ENCODE results near the gene DENND5A. TPM values are rescaled to one million over a fixed set of nuclear protein-coding genes. Genes with fewer than 3 reads are reported as not detected.

The DENND5A gene
- total RNA-seq, 4 donors from 2014 or later = 110 to 134 (median 118) TPM

- peak in 1 of 2 donors; percentile 41 for DNase-seq (ENCODE audit: low spot score in 2 of 2)
- no peaks in the 10 kb centered on the region for H3K27me3 ChIP-seq
- H3K27ac ChIP-seq = peak overlapping the region in 2 of 4 donors; percentile 54 to 64
- WGBS, 2 donors = 58 to 60% methylated on average over 2 of the region's 2 CpGs
- peaks cover 0 to 36% (median 0%) of the 10 kb centered on the region in 4 donors for H3K4me1 ChIP-seq
- H3K4me3 ChIP-seq = no peak overlapping the region
- no peaks in the 10 kb centered on the region for H3K9me3 ChIP-seq
- no peaks in the 10 kb centered on the region for H3K36me3 ChIP-seq
- TF ChIP-seq CTCF (IDR thresholded peaks at IDR 0.05) (no peak), POLR2A (IDR thresholded peaks at IDR 0.05) (no peak), EP300 (IDR thresholded peaks at IDR 0.05) (no peak)
These were observed 45.6 kb downstream of the DENND5A start for GRCh38 chr11:9219572-9219971.

- no peak for DNase-seq (ENCODE audit: low spot score in 2 of 2)
- Histone ChIP-seq H3K4me3 (no peak overlapping the region), H3K4me1 (peaks cover 0 to 40% (median 0%) of the 10 kb centered on the region in 4 donors), H3K36me3 (no peaks in the 10 kb centered on the region), H3K27ac (peak overlapping the region in 2 of 4 donors; percentile 54 to 64), H3K9me3 (no peaks in the 10 kb centered on the region), H3K27me3 (no peaks in the 10 kb centered on the region)
- WGBS, 2 donors = 58 to 67% methylated on average over 2 of the region's 2 CpGs
- TF ChIP-seq EP300 (IDR thresholded peaks at IDR 0.05) (no peak), POLR2A (IDR thresholded peaks at IDR 0.05) (no peak), CTCF (IDR thresholded peaks at IDR 0.05) (no peak)
These were observed 46.0 kb downstream of the DENND5A start for GRCh38 chr11:9219115-9219514.

GRCh38 chr11:9214765-9215164, 50.4 kb downstream of the DENND5A start:
- H3K27me3 ChIP-seq = no peaks in the 10 kb centered on the region
- DNase-seq (ENCODE audit: low spot score in 2 of 2) = no peak
- no peak overlapping the region for H3K4me3 ChIP-seq
- H3K36me3 ChIP-seq = no peaks in the 10 kb centered on the region
- no peak overlapping the region for H3K27ac ChIP-seq
- no peak for TF ChIP-seq EP300 (IDR thresholded peaks at IDR 0.05)
- TF ChIP-seq CTCF (IDR thresholded peaks at IDR 0.05) = no peak
- TF ChIP-seq POLR2A (IDR thresholded peaks at IDR 0.05) = no peak
- peaks cover 0 to 50% (median 2%) of the 10 kb centered on the region in 4 donors for H3K4me1 ChIP-seq
- 84 to 88% methylated on average over 5 of the region's 5 CpGs for WGBS, 2 donors
- H3K9me3 ChIP-seq = no peaks in the 10 kb centered on the region

GRCh38 chr11:9211322-9211721, 53.8 kb downstream of the DENND5A start:
- Histone ChIP-seq H3K27ac (no peak overlapping the region), H3K27me3 (no peaks in the 10 kb centered on the region), H3K36me3 (no peaks in the 10 kb centered on the region), H3K9me3 (no peaks in the 10 kb centered on the region), H3K4me3 (no peak overlapping the region), H3K4me1 (peaks cover 0 to 53% (median 2%) of the 10 kb centered on the region in 4 donors)
- TF ChIP-seq POLR2A (IDR thresholded peaks at IDR 0.05) (no peak), CTCF (IDR thresholded peaks at IDR 0.05) (no peak), EP300 (IDR thresholded peaks at IDR 0.05) (no peak)
- DNase-seq (ENCODE audit: low spot score in 2 of 2) = no peak
- 93 to 100% methylated on average over 3 of the region's 3 CpGs for WGBS, 2 donors

GRCh38 chr11:9210922-9211320, 54.2 kb downstream of the DENND5A start:
- H3K9me3 ChIP-seq = no peaks in the 10 kb centered on the region
- peaks cover 0 to 53% (median 2%) of the 10 kb centered on the region in 4 donors for H3K4me1 ChIP-seq
- no peaks in the 10 kb centered on the region for H3K27me3 ChIP-seq
- H3K4me3 ChIP-seq = no peak overlapping the region
- H3K27ac ChIP-seq = no peak overlapping the region
- no peak for TF ChIP-seq CTCF (IDR thresholded peaks at IDR 0.05)
- no peak for TF ChIP-seq EP300 (IDR thresholded peaks at IDR 0.05)
- TF ChIP-seq POLR2A (IDR thresholded peaks at IDR 0.05) = no peak
- WGBS, 2 donors = 88 to 89% methylated on average over 1 of the region's 1 CpG
- DNase-seq (ENCODE audit: low spot score in 2 of 2) = no peak
- H3K36me3 ChIP-seq = no peaks in the 10 kb centered on the region
